ENCODE results near the gene PPA2. TPM values are rescaled to one million over a fixed set of nuclear protein-coding genes. Genes with fewer than 3 reads are reported as not detected.

Gene PPA2
- total RNA-seq, 1 donor from 2014 or later: 118 TPM

- intact Hi-C loops (cut with DNase I): no loop called here
- peaks cover 4% of the 10 kb centered on the region for H3K4me1 ChIP-seq
- no peak overlapping the region for H3K4me3 ChIP-seq
- no peak overlapping the region for H3K27ac ChIP-seq
- H3K36me3 ChIP-seq: no peaks in the 10 kb centered on the region
- no peaks in the 10 kb centered on the region for H3K9me3 ChIP-seq
- H3K27me3 ChIP-seq: no peaks in the 10 kb centered on the region
- no peak for DNase-seq (ENCODE audit: extremely low spot score in 2 of 2)
- TF ChIP-seq POLR2A (IDR thresholded peaks at IDR 0.05) (no peak), CTCF (IDR thresholded peaks at IDR 0.05) (no peak), POLR2AphosphoS5 (IDR thresholded peaks at IDR 0.05; ENCODE audit: insufficient read depth in 1 of 2, low read depth in 1 of 2) (no peak)
These were observed 130.5 kb downstream of the PPA2 start for GRCh38 chr4:105343146-105343931.

GRCh38 chr4:105329081-105329480 lies 144.8 kb downstream of the PPA2 start:
- H3K4me3 ChIP-seq: no peak overlapping the region
- no peaks in the 10 kb centered on the region for H3K27me3 ChIP-seq
- intact Hi-C loops (cut with DNase I): no loop called here
- H3K4me1 ChIP-seq: no peaks in the 10 kb centered on the region
- H3K27ac ChIP-seq: no peak overlapping the region
- DNase-seq (ENCODE audit: extremely low spot score in 2 of 2): no peak
- H3K9me3 ChIP-seq: no peaks in the 10 kb centered on the region
- no peak for TF ChIP-seq POLR2AphosphoS5 (IDR thresholded peaks at IDR 0.05; ENCODE audit: insufficient read depth in 1 of 2, low read depth in 1 of 2)
- TF ChIP-seq POLR2A (IDR thresholded peaks at IDR 0.05): no peak
- TF ChIP-seq CTCF (IDR thresholded peaks at IDR 0.05): no peak
- no peaks in the 10 kb centered on the region for H3K36me3 ChIP-seq

- no peak for DNase-seq (ENCODE audit: extremely low spot score in 2 of 2)
- no peak for TF ChIP-seq POLR2A (IDR thresholded peaks at IDR 0.05)
- TF ChIP-seq CTCF (IDR thresholded peaks at IDR 0.05): no peak
- no peak for TF ChIP-seq POLR2AphosphoS5 (IDR thresholded peaks at IDR 0.05; ENCODE audit: insufficient read depth in 1 of 2, low read depth in 1 of 2)
- H3K4me3 ChIP-seq: no peak overlapping the region
- no peaks in the 10 kb centered on the region for H3K4me1 ChIP-seq
- H3K27me3 ChIP-seq: no peaks in the 10 kb centered on the region
- no peaks in the 10 kb centered on the region for H3K36me3 ChIP-seq
- intact Hi-C loops (cut with DNase I): no loop called here
- no peaks in the 10 kb centered on the region for H3K9me3 ChIP-seq
- H3K27ac ChIP-seq: no peak overlapping the region
These were observed 145.9 kb downstream of the PPA2 start for GRCh38 chr4:105327956-105328355.

- Histone ChIP-seq H3K9me3 (no peaks in the 10 kb centered on the region), H3K4me1 (no peaks in the 10 kb centered on the region), H3K27ac (no peak overlapping the region), H3K36me3 (no peaks in the 10 kb centered on the region), H3K4me3 (no peak overlapping the region), H3K27me3 (no peaks in the 10 kb centered on the region)
- no peak for TF ChIP-seq CTCF (IDR thresholded peaks at IDR 0.05)
- TF ChIP-seq POLR2A (IDR thresholded peaks at IDR 0.05): no peak
- no peak for TF ChIP-seq POLR2AphosphoS5 (IDR thresholded peaks at IDR 0.05; ENCODE audit: insufficient read depth in 1 of 2, low read depth in 1 of 2)
- no peak for DNase-seq (ENCODE audit: extremely low spot score in 2 of 2)
- intact Hi-C loops (cut with DNase I): no loop called here
These were observed 146.6 kb downstream of the PPA2 start for GRCh38 chr4:105327222-105327621.

Small RNA genes lying within 50 kb of the gene (small RNA-seq; reads per million reads assigned to genes)
- gene RNU6-553P: not detected

Other genes starting within 250 kb of the PPA2 start
- gene ARHGEF38, start 78.6 kb upstream of the PPA2 start, total RNA-seq: not detected
- gene INTS12, start 234.6 kb upstream of the PPA2 start, total RNA-seq: 18.2 TPM
- gene GSTCD, start 234.7 kb upstream of the PPA2 start, total RNA-seq: 9.1 TPM

Data from vagina (tissue), 2 donors.